GM18508 (cell line): ENCODE measurements around the gene CD93.

Experiments used
- ATAC-seq: cut with Tn5 transposase; IDR thresholded peaks from one replicate; pipeline ENCODE4 v1.9.1; 2021; ENCODE audit warnings: moderate number of reproducible peaks; ENCODE audit not compliant: insufficient read depth, unreplicated experiment

CD93 gene

DNA sequence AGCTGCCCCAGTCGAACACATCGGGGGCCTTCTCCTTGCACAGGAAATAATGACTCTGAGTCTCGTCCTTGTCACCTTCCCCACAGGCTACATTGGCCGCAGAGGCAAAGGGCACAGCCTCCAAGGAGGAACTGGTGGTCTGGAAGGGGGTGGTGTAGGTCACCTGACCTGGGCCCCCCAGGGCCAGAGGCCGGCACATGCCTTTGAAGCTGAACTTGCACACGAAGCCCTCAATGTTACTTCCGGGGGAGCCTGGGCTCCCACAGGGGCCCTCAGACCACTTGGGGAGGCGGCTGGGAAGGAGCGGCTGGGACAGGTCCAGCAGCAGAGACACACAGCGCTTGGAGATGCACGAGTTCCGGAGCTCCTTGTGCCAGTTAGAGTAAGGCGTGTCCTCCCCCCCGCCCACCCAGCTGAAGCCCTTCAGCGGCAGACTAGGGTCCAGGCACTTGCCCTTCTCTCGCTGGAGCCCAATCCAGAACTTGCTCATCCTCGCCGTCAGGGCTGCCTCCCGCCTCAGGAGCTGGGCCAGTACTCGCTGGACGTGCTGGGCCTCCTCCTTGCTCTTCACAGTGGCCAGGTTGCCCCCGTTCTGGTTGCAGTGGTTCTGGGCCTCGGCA, 578 bp downstream of the CD93 start:
- ATAC-seq, result no peak

DNA sequence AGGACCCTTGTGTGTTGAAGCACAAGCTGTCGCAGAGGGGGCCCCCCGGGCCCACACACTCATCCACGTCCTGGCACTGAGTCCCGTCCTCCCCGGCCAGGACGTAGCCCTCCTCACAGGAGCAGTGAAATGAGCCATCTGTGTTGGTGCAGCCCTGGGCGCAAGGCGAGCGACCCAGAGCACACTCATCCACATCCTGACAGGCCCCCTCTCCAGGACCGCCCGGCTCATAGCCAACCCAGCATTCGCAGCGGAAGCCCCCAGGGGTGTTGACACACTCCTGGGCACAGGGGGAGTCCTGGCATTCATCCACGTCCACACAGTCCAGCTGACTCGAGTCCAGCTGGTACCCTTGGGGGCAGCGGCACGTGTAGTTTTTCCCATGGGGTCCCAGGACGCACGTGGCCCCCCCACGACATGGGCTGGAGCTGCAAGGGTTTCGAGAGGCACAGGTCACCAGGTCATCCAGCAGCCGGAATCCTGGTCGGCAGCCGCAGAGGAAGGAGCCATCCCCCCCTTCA, 1.2 kb downstream of the CD93 start:
- no peak for ATAC-seq

DNA sequence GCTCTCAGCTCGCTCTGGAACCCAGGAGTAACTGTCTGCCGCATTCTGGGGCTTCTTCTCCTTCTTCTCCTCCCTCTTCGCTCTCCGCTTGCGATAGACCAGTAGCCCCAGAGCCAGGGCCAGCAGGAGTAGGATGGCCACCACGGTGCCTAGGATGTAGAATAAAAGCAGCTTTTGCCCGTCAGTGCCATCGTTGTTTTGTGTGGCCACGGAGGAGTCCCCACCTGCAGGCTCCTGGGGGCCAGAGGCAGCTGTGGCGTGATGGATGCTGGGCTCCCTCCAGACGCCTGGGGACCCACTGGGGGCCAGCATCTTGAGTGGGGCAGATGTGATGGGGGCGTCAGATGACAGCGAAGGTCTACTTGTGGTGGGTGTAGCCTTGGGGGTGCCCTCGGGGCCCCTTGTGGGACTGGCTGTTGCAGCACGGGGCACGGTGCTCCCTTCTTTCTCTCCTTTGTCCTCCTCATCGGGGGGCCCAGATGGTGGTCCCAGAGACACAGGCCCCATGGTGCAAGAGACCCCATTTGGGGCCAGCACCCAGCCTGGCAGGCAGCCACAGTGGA, 1.8 kb downstream of the CD93 start:
- ATAC-seq, result no peak

DNA sequence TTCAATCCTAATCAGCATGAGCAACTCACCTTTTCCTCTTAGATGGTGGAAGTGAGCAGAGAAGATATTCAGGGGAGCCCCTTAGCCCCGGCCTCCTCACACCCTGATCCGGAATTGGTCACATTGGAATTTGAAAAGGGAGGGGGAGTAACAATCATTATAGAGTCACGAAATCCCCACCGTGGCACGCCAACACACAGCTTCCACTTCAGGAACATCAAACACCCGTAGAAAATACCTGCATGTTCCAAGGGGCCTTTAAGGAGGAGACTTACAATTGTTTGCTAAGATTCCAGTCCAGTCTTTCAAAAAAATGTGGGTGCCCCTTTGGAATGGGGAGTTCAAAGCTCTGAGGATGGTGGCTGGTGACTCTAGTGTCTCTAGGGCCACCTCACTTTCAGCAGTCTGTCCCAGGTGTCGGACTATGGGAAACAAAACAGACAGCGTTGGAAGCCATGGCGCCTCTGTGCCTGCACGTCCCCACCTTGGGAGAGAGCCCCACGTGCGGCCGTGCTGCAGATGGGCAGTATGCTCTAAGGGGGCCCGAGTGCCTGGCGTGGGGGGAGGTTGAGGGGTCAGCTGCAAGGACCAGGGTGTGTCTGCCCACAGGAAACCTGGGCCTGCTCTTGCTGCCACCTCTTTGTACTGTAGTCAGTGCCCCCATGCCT, 2.4 kb downstream of the CD93 start:
- no peak for ATAC-seq

DNA sequence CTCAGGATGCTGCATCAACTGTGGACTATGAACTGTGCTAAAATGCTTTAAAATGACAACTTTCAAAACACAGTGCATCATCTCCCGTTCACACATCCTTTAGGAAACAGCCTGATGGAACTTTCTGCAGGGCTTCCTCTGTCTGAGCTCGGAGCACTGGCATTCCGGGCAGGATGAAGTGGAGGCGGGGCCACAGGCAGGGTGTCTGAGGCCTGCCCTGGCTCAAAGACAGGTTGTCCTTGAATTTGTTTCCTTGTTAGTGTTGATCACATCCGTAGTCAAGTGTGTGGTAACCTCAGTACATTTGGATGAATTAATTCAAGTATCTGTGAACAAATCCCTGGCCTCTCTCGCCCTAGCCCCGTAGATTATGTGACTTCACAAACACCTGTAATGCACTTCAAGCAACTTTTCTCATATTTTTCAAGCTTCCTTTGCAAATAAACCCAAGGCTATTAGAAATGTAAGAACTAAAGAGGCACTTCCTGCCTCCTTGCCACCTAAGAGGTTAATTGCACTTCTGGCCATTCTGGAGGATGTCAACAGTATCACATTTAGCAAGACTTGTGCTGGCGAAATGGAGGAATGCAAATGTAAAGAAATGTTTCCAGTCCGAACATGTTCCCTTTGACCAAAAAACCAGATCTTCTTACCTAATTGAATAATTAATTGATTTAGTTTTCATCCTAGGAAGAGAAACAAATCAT, 3.1 kb downstream of the CD93 start:
- ATAC-seq, result no peak

DNA sequence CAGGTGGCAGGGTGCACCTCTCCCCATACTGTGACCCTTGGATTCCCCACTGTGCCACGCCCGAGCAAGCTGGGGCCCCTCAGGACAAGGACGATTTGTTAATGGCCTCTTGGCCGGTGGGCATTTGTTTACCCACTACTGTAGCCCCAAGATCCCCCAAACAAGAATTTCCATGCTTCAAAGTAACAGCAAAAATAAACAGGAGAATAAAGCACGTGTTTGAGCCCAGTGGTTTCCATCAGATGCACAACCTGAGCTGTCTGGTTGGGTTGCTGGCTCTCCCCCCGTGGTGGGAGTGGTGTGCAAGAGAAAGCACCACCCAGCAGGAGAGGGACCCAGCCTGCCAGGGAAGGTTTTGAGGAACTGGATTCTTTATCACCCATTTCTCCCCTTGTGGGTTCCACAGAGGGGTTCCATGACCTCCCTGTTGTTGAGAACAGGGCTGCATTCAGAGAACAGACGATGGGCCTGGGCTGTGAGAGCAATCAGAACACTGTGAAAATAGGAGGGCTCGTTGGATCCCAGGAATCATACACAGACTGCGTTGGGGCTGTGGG, 4.8 kb downstream of the CD93 start:
- no peak for ATAC-seq

DNA sequence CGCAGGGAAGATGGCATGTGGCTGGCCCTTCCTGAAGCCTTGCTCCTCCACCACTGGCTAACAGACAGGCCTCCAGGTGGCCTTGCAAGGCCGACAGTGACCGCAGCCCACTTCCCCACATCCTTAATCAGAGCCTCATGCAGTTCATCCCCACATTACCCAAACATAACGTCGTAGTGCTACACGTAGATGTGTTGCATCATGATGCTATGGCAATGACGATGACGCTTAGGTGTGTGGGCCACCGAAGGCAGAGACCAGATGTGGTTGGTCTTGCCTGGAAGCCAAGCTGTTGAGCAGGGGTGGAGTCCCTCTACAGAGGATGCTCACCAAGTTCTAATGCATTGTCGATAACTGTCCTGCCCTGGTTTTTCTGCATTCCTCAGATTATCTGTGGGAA, 5.6 kb downstream of the CD93 start:
- no peak for ATAC-seq

DNA sequence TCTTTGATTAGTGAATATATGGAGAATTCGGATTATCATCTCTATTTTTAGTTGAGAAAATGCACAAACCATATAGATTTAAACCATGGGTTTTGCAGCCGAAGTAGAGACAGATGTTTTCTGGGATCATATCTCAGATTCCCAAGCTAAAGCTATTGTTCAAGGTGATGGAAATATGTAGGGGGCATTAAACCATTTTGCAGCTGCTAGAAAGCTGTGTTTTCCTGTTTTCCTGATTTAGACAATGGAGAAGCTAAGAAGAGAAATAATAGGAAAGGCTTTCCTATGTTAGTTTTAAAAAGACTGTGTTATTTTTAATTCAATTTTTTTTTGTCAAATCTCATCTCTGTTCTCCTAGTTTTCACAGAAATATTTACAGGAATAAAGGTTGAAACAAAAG, 6.2 kb downstream of the CD93 start:
- no peak for ATAC-seq

DNA sequence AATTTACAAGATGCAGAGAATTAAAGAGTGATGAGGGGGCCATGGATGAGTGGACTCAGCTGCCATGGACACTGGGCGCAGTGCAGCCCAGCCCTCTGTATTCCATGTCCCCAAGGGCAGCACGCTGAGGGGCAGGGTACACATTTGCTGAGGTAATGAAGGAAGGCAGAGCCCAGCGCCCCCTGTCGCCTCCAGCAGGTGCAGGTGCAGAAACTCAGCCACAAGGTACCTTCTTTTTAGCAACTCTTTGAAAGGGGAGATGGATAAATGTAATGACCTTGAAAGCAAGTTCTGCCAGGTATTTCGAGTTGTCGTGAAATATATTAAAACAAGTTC, 7.1 kb downstream of the CD93 start:
- no peak for ATAC-seq

DNA sequence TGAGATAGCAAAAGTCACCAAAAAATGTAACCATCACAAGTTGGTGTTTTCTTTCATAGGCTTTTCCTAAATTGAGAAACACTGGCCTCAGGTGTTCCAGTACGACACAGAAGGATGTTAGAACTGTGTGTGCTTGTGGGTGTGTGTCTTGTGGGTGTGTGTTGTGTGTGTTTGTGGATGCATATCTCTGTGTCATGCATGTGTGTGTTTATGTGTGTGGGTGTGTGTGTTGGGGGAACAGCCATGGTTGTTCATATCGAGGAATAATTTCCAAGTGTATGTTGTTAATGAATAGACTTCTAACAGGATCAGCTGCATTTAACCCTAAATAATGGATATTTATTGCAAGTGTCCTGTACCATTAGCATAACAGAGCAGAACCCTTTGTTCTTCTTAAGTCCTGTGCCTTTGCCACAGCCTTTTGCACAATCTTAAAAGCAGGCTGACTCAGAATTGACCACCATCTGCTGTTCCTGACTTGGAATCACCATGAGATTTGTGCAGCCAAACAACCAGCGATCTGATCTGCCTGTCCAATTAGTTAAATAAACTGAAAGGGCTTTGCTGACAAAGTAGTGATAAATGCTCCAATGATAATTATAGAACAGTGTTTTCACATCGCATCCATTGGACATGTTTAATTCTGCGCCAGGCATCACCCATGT, 7.6 kb downstream of the CD93 start:
- ATAC-seq, result no peak

DNA sequence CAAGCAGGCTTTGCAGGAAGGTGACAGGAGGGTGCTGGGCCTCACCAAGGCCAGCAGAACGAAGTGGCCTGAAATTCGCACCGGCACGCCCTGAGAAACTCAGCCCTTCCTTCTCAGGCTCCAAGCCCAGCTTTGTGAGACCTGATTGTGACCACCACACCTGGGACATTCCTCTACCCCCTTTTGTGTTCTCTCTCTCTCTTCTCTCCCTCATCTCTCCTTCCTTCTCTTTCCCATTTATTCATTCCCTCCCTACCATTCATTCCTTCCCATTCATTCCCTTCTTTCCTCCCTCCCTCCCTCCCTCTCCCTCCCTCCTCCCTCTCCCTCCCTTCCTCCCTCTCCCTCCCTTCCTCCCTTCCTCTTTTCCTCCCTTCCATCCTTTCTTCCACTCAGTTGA, 8.8 kb downstream of the CD93 start:
- no peak for ATAC-seq

DNA sequence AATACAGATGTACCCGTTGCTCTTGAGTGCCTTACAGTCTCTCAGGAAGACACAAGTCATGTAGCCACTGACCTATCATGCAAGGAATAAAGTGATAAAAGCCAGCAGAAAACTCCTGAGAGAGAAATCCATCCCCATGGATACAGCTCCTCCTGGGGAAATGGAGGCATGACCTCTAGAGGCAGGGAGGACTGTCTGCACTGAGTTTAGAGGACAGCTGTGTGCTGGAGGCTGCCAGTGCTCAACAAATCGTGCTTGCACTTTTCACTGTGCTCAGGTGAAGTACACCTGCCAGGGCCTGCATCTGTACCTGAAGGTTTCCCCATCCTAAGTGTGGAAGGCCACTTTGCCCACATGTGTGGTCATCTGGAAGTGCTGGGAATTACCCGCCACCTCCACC, 12.1 kb downstream of the CD93 start:
- ATAC-seq, result no peak

DNA sequence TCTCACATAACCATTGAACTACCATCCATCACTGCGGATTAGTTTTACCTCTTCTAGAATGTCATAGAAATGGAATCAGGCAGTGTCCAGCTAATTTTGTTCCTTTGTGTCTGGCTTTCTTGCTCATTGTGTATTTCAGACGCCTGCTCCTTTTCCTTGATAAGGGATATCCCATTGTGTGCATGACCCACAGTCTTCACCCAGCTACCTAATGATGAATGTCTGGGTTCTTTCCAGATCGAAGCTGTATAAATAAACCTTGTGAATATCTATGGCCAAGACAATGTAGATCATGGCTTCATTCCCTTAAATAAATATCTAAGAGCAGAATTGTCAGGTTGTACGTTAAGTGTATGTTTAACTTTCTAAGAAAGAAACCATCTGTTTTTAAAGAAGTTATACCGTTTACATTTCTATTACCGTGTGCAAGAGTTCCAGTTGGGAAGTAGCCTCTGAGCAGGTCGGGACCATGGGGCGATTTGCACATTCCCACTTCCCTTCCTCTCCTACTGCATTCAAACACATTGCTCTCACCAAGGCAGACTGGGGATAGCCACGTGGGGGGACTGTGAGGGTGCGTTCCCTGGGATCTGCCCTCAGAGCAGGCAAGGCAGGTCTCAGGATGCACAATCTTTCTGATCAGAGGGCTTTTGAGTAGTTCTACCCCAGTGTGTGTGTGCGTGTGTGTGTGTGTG, 13.1 kb downstream of the CD93 start:
- ATAC-seq, result no peak

DNA sequence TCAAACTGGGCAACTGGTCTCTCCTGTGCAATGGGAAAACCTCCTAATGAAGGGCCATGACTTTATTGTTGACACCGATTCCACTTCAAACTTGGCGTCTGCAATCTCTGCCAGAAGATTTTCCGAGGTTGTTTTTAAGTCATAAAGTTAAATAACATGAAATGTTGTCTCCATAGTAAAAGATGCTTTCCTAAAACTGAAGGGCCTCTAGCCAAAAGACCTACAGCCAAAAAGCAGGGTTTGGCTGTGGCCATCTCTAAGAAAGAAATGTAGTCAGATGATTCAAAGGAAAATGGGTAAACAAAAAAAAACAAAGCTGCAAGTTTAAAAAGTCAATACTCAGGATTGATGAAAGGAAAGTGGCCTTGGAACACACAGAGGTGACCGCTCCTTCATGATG, 14.1 kb downstream of the CD93 start:
- no peak for ATAC-seq

DNA sequence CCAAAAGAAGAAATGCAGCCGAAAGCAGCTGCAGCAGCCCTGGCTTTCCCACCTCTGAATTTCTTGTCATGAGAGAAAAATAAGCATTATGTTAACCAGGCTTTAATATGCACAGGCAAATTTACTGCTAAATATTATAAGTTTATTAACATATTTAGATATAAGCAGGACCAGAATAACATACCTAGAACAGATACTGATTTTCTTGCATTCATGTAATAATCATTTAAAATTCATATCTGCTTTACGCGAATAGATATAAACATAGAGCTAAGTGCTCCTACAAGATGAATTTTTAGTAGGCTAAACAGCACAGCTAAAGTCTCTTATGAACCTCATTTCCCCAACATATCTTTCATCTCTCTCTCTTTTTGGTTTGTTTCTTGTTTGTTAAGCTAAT, 14.7 kb downstream of the CD93 start:
- no peak for ATAC-seq

DNA sequence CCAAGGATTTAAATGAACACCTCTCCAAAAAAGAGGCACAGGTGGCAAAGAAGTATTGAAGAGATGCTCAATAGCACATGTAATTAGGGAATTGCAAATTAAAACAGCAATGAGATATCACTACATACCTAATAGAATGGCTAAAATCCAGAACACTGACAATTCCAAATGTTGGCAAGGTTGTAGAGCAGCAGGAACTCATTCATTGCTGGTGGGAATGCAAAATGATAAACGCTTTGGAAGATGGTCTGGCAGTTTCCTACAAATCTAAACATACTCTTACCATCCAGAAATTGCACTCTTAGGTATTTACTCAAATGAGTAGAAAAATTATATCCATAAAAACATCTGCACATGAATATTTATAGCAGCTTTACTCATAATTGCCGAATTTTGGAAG, 17.0 kb downstream of the CD93 start:
- ATAC-seq, result no peak

DNA sequence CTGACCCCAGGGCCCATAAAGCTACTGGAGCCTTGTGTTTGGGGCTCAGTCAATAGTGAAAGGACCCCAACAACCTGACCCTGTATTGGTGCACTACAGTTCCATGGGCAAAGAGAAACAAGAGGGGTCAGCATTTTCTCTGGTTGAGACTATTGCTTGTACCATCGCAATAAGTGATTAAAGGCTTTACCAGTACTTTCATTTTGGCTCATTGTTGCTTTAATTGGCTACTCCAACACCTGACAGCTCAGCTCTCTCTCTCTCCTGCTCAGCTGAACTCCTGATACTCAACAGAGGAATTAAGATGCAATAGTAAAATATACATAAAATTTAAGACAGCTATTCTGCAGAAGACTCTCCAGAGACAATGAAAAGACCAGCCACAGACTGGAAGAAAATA, 17.8 kb downstream of the CD93 start:
- no peak for ATAC-seq

DNA sequence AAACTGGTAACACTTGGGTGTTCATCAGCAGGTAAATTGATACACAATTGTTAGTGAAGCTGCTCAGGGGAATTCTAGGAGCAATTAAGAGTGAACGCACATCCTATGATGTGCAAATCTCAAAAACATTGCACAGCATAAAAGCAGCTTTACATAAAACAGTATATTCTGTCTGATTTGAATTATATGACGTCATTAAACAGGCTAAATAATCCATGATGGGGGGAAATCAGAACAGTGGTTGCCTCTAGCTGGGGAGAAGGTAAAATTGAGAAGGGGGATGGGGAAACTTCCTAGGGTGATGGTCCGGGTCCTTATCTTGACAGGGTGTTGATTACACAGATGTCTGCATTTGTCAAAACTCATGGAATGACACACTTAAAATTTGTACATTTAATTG, 19.4 kb downstream of the CD93 start:
- no peak for ATAC-seq

DNA sequence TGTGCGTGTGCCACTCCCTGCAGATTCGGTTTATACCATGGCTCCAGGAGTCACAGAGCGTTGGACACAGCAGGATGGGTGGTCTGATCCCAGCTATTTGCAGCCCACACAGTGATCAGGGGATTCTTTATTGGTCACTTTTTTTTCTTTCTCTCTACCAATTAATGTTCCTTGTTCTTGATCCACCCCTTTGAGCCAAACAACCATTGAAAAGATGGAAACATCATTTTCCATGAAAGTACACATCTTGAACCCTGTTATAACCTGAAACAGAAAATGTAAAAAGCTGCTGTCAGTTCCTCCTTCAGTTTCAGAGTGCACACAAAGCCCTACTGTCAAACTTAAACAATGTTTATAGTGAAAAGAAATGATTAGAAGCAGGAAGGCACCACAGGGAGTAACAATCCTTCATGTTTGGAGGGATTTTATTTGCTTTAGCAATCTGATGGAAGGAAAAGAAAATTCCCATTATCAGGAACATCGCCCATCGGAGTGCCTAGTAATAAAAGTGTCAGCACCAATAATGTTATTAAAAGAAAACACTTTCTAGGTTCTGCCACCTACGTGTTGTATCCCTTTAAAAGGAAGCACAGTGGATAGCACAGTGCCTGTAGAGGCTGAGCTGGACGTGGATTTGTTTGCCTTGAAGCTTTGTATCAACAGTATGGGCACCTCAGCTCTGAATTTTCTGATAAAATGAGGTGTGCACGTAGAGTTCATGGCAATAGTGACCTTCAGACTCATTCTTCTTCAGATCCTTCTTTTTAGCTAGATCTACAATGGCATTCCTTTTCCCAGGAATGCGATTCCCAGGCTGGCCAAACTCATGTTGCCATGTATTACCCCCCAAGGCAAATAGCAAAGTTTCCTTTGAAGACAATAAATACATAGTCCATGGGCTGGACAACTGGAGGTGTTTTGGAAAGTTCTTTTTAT, 20.6 kb downstream of the CD93 start:
- no peak for ATAC-seq
